ENCODE measurements around the gene ROBO1. TPM values are rescaled to one million over a fixed set of nuclear protein-coding genes. Genes with fewer than 3 reads are reported as not detected.
A peak's percentile ranks its signal among the peaks of the same experiment; 100 is the strongest.

The ROBO1 gene
- total RNA-seq, 2 experiments from 2014 or later = 8.6 to 9.0 TPM

DNA sequence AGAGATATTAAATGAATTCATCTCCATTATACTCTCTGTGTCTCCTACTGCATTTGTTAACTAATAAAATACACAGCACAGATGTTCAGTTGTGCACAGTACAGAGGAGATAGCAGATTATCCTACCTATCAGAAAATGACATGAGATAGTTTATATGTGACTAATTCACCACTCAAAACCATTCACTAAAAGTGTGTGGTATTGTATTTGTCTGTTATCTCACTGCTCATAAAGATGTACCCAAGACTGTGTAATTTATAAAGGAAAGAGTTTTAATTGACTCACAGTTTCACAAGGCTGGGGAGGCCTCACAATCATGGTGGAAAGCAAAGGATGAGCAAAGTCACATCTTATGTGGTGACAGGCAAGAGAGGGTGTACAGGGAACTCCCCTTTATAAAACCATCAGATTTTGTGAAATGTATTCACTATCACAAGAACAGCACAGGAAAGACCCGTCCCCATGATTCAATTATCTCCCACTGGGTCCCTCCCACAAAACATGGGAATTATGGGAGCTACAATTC is 936.3 kb downstream of the ROBO1 start:
- Mint-ChIP-seq H3K27ac (no peak overlapping the region), H3K9me3 (peaks cover 9% of the 10 kb centered on the region), H3K27me3 (no peaks in the 10 kb centered on the region), H3K36me3 (ENCODE audit: low read depth) (peaks cover 4% of the 10 kb centered on the region), H3K4me3 (no peak overlapping the region), H3K4me1 (ENCODE audit: low read depth) (no peaks in the 10 kb centered on the region)
- ChIA-PET CTCF (no interaction called here), POLR2A (interaction anchor here (1.4 kb wide), 1 partner anchor 188 kb away, joined by 3 read pairs; no protein-coding TSS in a partner anchor)
- ATAC-seq = peak; percentile 87
- peak; percentile 17 for DNase-seq
- TF ChIP-seq CTCF (IDR thresholded peaks at IDR 0.05) = no peak
- intact Hi-C loops (cut with micrococcal nuclease) = no loop called here

DNA sequence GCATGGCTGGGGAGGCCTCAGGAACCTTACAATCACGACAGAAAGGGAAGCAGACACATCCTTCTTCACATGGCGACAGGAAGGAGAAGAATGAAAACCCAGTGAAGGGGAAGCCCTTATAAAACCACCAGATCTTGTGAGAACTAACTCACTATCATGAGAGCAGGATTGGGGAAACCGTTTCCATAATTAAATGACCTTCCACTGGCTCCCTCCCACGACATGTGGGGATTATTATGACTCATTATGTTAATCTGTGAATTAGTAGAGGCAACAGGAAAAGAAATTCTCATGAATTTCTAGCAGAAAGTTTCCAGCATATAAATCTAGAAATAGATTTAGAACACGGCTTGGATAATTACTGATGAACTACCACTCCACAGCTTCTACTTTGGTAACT is 937.3 kb downstream of the ROBO1 start:
- Mint-ChIP-seq H3K27ac (no peak overlapping the region), H3K4me3 (no peak overlapping the region), H3K36me3 (ENCODE audit: low read depth) (peaks cover 4% of the 10 kb centered on the region), H3K9me3 (peaks cover 9% of the 10 kb centered on the region), H3K4me1 (ENCODE audit: low read depth) (no peaks in the 10 kb centered on the region), H3K27me3 (no peaks in the 10 kb centered on the region)
- DNase-seq (no peak), ATAC-seq (no peak)
- intact Hi-C loops (cut with micrococcal nuclease) = no loop called here
- CTCF ChIA-PET = no interaction called here
- POLR2A ChIA-PET = no interaction called here
- TF ChIP-seq CTCF (IDR thresholded peaks at IDR 0.05) = no peak

DNA sequence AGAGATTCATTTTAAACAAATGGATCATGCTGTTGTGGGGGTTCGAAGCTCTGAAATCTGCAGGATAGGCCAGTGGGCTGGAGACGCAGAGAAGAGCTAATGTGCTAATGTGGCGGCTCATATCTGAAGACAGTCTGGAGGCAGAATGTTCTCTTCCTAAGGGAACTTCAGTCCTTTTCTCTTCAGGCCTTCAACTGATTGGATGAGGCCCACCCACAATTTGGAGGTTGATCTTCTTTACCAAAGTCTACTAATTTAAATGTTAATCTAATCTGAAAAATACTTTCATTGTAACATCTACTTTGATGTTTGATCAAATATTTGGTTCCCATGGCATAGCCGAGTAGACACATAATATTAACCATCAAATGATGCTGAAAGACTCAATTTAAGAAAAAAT is 940.2 kb downstream of the ROBO1 start:
- Mint-ChIP-seq H3K27me3 (no peaks in the 10 kb centered on the region), H3K27ac (no peak overlapping the region), H3K4me3 (no peak overlapping the region), H3K4me1 (ENCODE audit: low read depth) (no peaks in the 10 kb centered on the region), H3K36me3 (ENCODE audit: low read depth) (peaks cover 4% of the 10 kb centered on the region), H3K9me3 (peaks cover 9% of the 10 kb centered on the region)
- ChIA-PET CTCF (no interaction called here), POLR2A (no interaction called here)
- no peak for ATAC-seq
- TF ChIP-seq CTCF (IDR thresholded peaks at IDR 0.05) = no peak
- DNase-seq = no peak
- intact Hi-C loops (cut with micrococcal nuclease) = no loop called here

DNA sequence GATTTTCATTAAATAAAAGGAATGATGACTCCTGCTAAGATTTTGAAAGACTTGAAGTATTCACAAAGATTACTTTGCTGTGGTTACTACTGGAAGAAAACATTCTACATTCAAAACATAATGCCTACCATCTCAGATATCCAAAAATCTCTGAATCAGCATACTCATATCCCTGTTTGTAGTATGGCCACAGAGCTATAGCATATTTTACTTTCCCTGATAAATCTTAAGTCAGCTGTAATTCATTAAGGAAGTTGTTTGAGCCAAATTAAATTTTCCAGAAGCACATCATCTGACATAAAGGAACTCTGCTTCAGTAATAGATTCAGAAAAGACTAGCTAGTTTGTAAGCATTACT is 942.0 kb downstream of the ROBO1 start:
- Mint-ChIP-seq H3K36me3 (ENCODE audit: low read depth) (peaks cover 4% of the 10 kb centered on the region), H3K4me1 (ENCODE audit: low read depth) (no peaks in the 10 kb centered on the region), H3K4me3 (no peak overlapping the region), H3K9me3 (peaks cover 7% of the 10 kb centered on the region), H3K27ac (no peak overlapping the region), H3K27me3 (no peaks in the 10 kb centered on the region)
- no peak for DNase-seq
- intact Hi-C loops (cut with micrococcal nuclease) = no loop called here
- POLR2A ChIA-PET = no interaction called here
- TF ChIP-seq CTCF (IDR thresholded peaks at IDR 0.05) = no peak
- CTCF ChIA-PET = no interaction called here
- ATAC-seq = no peak

DNA sequence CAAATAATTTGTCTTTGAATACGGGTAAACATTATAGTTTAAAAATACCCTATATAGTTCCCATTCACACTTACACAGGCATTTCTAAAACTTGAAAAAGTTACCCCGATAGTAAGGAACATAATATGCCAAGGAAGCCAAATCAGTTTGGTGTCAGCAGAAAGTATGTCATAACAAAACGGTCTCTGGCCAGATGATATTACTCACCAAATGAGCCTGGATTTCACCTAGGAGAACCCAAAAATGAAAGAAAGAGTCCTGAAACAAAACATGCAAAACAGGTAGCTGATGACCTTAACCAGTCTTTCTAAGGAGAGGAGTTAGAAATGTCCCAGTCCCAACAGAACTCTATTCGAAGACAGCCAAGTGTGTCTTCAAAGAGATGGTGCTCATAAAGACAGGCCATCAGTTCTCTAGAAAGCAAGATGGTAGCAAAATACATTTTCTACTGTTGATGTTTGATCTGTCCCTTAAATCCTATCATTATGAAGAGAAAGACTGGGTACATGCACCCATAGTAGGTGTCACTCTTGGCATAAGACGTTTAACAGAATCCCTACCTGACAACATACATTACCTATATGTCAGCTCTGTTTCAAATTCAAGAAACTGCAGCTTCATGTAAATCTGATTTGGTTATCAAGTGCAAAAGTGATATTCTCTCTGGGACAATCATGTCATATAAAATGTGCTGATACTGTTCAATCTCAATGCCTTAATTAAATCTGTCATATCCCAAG is 942.5 kb downstream of the ROBO1 start:
- no peak overlapping the region for H3K27ac Mint-ChIP-seq
- H3K4me1 Mint-ChIP-seq (ENCODE audit: low read depth) = no peaks in the 10 kb centered on the region
- ChIA-PET CTCF (no interaction called here), POLR2A (no interaction called here)
- DNase-seq = no peak
- peaks cover 3% of the 10 kb centered on the region for H3K36me3 Mint-ChIP-seq (ENCODE audit: low read depth)
- H3K4me3 Mint-ChIP-seq = no peak overlapping the region
- TF ChIP-seq CTCF (IDR thresholded peaks at IDR 0.05) = no peak
- ATAC-seq = no peak
- peaks cover 6% of the 10 kb centered on the region for H3K9me3 Mint-ChIP-seq
- H3K27me3 Mint-ChIP-seq = no peaks in the 10 kb centered on the region
- intact Hi-C loops (cut with micrococcal nuclease) = no loop called here

Data from activated CD8-positive, alpha-beta T cell treated with anti-CD3 and anti-CD28 coated beads for 36 hours (primary cell).